HG02840 (cell line): ENCODE results near the gene NELFE.
"Not testable (repeated sequence)": the region's sequence is repeated elsewhere in the genome, so short reads cannot be mapped to it uniquely, and the experiment has no call there.

Experiments
- ATAC-seq: cut with Tn5 transposase; IDR thresholded peaks from one replicate; pipeline ENCODE4 v1.9.1; 2021; ENCODE audit warnings: mild to moderate bottlenecking, moderate library complexity, moderate number of reproducible peaks; ENCODE audit not compliant: unreplicated experiment, low FRiP score

The NELFE gene

GRCh38 chr6:31976065-31976464 lies 17.3 kb upstream of the NELFE start:
- ATAC-seq, result not testable (repeated sequence)

- no peak for ATAC-seq
These were observed 14.1 kb upstream of the NELFE start for GRCh38 chr6:31972709-31973350.

GRCh38 chr6:31971993-31972708 lies 13.4 kb upstream of the NELFE start, which contains the start of gene DXO:
Gene DXO (minus strand): TSS chr6:31972138. CDS start chr6:31971675, 463 bp downstream.
- ATAC-seq, result peak; percentile 91

GRCh38 chr6:31971279-31971992 lies 12.7 kb upstream of the NELFE start:
- ATAC-seq, result no peak

- no peak for ATAC-seq
These were observed 12.0 kb upstream of the NELFE start for GRCh38 chr6:31970604-31971271.

- no peak for ATAC-seq
These were observed 11.2 kb upstream of the NELFE start for GRCh38 chr6:31969712-31970603.

DNA sequence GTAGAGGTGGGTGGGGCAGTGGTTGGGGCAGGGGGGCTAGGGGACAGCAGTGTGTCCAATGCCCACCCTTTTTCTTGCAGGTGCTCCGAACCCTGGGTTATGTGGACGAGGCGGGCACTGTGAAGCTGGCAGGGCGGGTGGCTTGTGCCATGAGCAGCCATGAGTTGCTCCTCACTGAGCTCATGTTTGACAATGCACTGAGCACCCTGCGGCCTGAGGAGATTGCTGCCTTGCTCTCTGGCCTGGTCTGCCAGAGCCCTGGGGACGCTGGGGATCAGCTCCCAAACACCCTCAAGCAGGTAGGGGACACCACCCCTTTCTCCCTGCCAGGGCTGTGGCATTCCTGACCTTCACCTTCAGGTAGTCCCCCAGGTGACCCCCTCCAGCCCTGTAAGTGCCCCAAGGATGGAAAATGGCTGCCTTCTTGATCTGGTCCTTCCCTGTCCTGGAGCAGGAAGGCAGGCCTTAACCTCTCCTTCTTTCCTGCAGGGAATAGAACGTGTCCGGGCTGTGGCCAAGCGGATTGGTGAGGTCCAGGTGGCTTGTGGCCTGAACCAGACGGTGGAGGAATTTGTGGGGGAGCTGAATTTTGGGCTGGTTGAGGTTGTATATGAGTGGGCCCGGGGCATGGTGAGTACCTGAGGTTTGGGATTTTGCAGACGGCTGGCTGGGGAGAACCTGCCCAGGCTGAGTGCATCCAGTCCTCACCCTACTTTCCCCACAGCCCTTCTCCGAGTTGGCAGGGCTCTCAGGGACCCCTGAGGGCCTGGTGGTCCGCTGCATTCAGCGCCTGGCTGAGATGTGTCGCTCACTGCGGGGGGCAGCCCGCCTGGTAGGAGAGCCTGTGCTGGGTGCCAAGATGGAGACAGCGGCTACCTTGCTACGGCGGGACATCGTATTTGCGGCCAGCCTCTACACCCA lies 10.3 kb upstream of the NELFE start:
- ATAC-seq, result no peak

GRCh38 chr6:31968326-31968725 lies 9.6 kb upstream of the NELFE start:
- no peak for ATAC-seq

- ATAC-seq, result no peak
These were observed 9.2 kb upstream of the NELFE start for GRCh38 chr6:31967926-31968320.

GRCh38 chr6:31966997-31967925 lies 8.5 kb upstream of the NELFE start:
- no peak for ATAC-seq

GRCh38 chr6:31966506-31966905 lies 7.7 kb upstream of the NELFE start:
- no peak for ATAC-seq

DNA sequence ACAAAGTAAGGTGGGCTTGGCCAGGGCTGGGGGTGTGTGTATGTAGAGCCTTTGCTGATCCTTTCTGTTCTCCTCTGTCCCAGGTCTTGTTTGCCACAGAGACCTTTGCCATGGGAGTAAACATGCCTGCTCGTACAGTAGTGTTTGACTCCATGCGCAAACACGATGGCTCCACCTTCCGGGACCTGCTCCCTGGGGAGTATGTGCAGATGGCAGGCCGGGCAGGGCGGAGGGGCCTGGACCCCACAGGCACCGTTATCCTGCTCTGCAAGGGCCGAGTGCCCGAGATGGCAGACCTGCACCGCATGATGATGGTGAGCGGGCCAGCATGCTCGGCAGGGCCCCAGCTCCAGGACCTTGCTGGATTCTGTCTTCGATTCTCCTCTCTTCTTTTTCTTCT lies 6.9 kb upstream of the NELFE start:
- ATAC-seq, result no peak

- no peak for ATAC-seq
These were observed 5.2 kb upstream of the NELFE start for GRCh38 chr6:31963921-31964320.

- ATAC-seq, result no peak
These were observed 2.8 kb upstream of the NELFE start for GRCh38 chr6:31961616-31962015.

DNA sequence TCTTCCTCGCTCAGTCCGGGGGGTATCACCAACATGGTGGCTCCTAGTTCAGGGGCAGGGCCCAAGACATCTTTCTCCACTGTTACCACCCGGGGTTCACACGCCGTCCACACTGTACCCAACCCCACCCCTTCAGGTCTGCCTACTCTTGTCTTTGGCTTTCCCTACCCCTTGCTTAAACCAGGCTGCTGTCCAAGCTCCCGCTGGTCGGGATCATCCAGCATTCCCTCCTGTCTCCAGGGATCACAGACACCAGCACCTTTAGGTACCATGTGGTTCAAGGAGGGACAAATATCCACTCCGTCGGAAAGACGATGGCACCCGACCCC lies 395 bp downstream of the NELFE start:
- peak; percentile 19 for ATAC-seq

GRCh38 chr6:31956796-31957195 lies 2.0 kb downstream of the NELFE start:
- ATAC-seq, result no peak

DNA sequence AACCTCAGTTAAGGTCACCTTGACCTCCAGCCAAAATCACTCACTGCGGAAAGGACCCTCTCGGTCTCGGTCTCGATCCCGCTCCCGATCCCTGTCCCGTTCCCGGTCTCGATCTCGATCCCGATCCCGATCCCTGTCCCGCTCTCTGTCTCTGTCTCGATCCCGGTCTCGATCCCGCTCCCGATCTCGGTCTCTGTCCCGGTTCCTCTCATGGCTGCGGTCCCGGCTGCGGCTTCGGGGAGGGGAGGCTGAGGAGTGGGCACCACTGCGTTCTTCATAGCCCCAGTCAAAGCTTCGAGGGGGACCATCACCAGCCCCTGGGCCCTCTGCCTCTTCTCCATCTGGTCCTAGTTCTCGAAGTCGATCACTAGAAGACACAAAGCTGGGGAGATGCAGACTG lies 4.3 kb downstream of the NELFE start:
- no peak for ATAC-seq

- ATAC-seq, result no peak
These were observed 5.9 kb downstream of the NELFE start for GRCh38 chr6:31952890-31953289.
